ENCODE measurements around the gene TEP1.
"Not testable (repeated sequence)": the region's sequence is repeated elsewhere in the genome, so short reads cannot be mapped to it uniquely, and the experiment has no call there.

DNA sequence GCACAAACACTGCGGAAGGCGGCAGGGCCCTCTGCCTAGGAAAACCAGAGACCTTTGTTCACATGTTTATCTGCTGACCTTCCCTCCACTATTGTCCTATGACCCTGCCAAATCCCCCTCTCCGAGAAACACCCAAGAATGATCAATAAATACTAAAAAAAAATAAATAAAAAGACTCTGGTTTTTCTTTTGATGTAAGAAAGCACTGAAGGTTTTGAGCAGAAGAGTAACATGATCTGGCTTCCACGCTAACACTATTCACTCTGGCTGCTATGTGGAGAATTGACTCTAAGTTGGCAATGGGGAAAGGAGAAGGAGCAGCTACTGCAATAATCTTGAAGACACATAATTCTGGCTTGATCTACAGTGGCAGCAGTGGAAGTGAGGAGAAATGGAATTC is 30.3 kb upstream of the TEP1 start:
- TF ChIP-seq, protein P1, sequence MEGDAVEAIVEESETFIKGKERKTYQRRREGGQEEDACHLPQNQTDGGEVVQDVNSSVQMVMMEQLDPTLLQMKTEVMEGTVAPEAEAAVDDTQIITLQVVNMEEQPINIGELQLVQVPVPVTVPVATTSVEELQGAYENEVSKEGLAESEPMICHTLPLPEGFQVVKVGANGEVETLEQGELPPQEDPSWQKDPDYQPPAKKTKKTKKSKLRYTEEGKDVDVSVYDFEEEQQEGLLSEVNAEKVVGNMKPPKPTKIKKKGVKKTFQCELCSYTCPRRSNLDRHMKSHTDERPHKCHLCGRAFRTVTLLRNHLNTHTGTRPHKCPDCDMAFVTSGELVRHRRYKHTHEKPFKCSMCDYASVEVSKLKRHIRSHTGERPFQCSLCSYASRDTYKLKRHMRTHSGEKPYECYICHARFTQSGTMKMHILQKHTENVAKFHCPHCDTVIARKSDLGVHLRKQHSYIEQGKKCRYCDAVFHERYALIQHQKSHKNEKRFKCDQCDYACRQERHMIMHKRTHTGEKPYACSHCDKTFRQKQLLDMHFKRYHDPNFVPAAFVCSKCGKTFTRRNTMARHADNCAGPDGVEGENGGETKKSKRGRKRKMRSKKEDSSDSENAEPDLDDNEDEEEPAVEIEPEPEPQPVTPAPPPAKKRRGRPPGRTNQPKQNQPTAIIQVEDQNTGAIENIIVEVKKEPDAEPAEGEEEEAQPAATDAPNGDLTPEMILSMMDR (IDR thresholded peaks at IDR 0.05), result not testable (repeated sequence)
- TF ChIP-seq POLR2A (IDR thresholded peaks at IDR 0.05); POLR2AphosphoS5 (IDR thresholded peaks at IDR 0.05; ENCODE audit: insufficient read depth in 1 of 2, low read depth in 1 of 2): not testable (repeated sequence)

Data from vagina (tissue), 2 donors.